ENCODE measurements around the gene SPEM1. TPM values are rescaled to one million over a fixed set of nuclear protein-coding genes. Genes with fewer than 3 reads are reported as not detected.

The SPEM1 gene
- total RNA-seq, 1 experiment from 2014 or later, result 1.1 TPM

- H3K4me2 ChIP-seq, result peak within 1 kb of the TSS; percentile 95
- ChIA-PET POLR2A (ENCODE audit: unreplicated experiment) (interaction anchor here (0.5 to 1.3 kb wide), 7 partner anchors 9 to 221 kb away, joined by 3 to 31 read pairs (median 4); partner anchors contain the start of genes TMEM102 and TMEM256), CTCF (interaction anchor here (1.0 kb wide), 1 partner anchor 41 kb away, joined by 3 read pairs; the partner anchor contains the start of gene TMEM102)
- peak within 1 kb of the TSS; percentile 78 for H3K4me3 ChIP-seq
- H3K9me3 ChIP-seq (ENCODE audit: insufficient read depth, low read depth), result no peaks in the 10 kb centered on the region
- H3K79me2 ChIP-seq (ENCODE audit: low read depth), result no peaks in the 10 kb centered on the region
- H4K20me1 ChIP-seq (ENCODE audit: insufficient read depth), result no peaks in the 10 kb centered on the region
- intact Hi-C loops (cut with micrococcal nuclease; ENCODE audit: unreplicated experiment), result loop anchor here (1.0 to 2.0 kb wide), 3 partner anchors 10 to 164 kb away; partner anchors contain the start of genes TMEM256 and TNFSF13
- no peaks in the 10 kb centered on the region for H3K27me3 ChIP-seq (ENCODE audit: insufficient read depth, low read depth)
- no TSS peak for BruUV-seq (replicated peaks)
- DNase-seq, result peak; percentile 57 to 95
- no peak; the same call in 1 of the 2 replicates for TF ChIP-seq CTCF (conservative IDR thresholded peaks at IDR 0.05)
- no peak for TF ChIP-seq EZH2 (IDR thresholded peaks at IDR 0.05; ENCODE audit: low read depth)
- peak within 1 kb of the TSS; percentile 68 for H3K27ac ChIP-seq
- no peaks in the 10 kb centered on the region for H3K36me3 ChIP-seq (ENCODE audit: low read depth)
- H3F3A ChIP-seq (ENCODE audit: insufficient read depth, low read depth), result peaks cover 12% of the 10 kb centered on the region; the same call in 1 of the 2 replicates
- H3K4me1 ChIP-seq (replicated peaks; ENCODE audit: insufficient read depth), result 0 out of 2 replicates have a peak, but pooled peaks cover 5% of the 10 kb centered on the region
- peak within 1 kb of the TSS; percentile 83 for H2AFZ ChIP-seq
- no peaks in the 10 kb centered on the region for H3K9me2 ChIP-seq (ENCODE audit: insufficient read depth)
Observed at GRCh38 chr17:7394452-7395191, 25.5 kb upstream of the SPEM1 start, which contains the start of gene PLSCR3. Gene PLSCR3 (minus strand): TSS chr17:7394525. CDS start chr17:7394110, 415 bp downstream.

- ChIA-PET CTCF (no interaction called here), POLR2A (ENCODE audit: unreplicated experiment) (no interaction called here)
- Histone ChIP-seq H3K27me3 (ENCODE audit: insufficient read depth, low read depth) (no peaks in the 10 kb centered on the region), H3K27ac (no peak overlapping the region), H4K20me1 (ENCODE audit: insufficient read depth) (no peaks in the 10 kb centered on the region), H3K4me2 (no peak overlapping the region), H3K79me2 (ENCODE audit: low read depth) (no peaks in the 10 kb centered on the region), H3K4me3 (no peak overlapping the region), H3K36me3 (ENCODE audit: low read depth) (no peaks in the 10 kb centered on the region), H3K4me1 (replicated peaks; ENCODE audit: insufficient read depth) (peaks cover 12% of the 10 kb centered on the region), H3K9me2 (ENCODE audit: insufficient read depth) (no peaks in the 10 kb centered on the region), H2AFZ (no peak overlapping the region), H3K9me3 (ENCODE audit: insufficient read depth, low read depth) (no peaks in the 10 kb centered on the region), H3F3A (ENCODE audit: insufficient read depth, low read depth) (peaks cover 15% of the 10 kb centered on the region; the same call in 1 of the 2 replicates)
- intact Hi-C loops (cut with micrococcal nuclease; ENCODE audit: unreplicated experiment), result no loop called here
- no TSS peak for BruUV-seq (replicated peaks)
- no peak for DNase-seq
- TF ChIP-seq EZH2 (IDR thresholded peaks at IDR 0.05; ENCODE audit: low read depth), result no peak
- no peak for TF ChIP-seq CTCF (conservative IDR thresholded peaks at IDR 0.05)
Observed at GRCh38 chr17:7396147-7396546, 24.0 kb upstream of the SPEM1 start.

GRCh38 chr17:7398612-7399011 is 21.5 kb upstream of the SPEM1 start:
- peaks cover 18% of the 10 kb centered on the region for H3K4me1 ChIP-seq (replicated peaks; ENCODE audit: insufficient read depth)
- TF ChIP-seq EZH2 (IDR thresholded peaks at IDR 0.05; ENCODE audit: low read depth) (no peak), CTCF (conservative IDR thresholded peaks at IDR 0.05) (no peak)
- no TSS peak for BruUV-seq (replicated peaks)
- ChIA-PET CTCF (interaction anchor here (0.6 to 0.7 kb wide), 2 partner anchors 117 kb away, joined by 3 to 4 read pairs; partner anchors contain the start of gene SLC2A4), POLR2A (ENCODE audit: unreplicated experiment) (no interaction called here)
- no peak overlapping the region for H3K4me2 ChIP-seq
- no peaks in the 10 kb centered on the region for H4K20me1 ChIP-seq (ENCODE audit: insufficient read depth)
- H3F3A ChIP-seq (ENCODE audit: insufficient read depth, low read depth), result peaks cover 20% of the 10 kb centered on the region; the same call in 1 of the 2 replicates
- intact Hi-C loops (cut with micrococcal nuclease; ENCODE audit: unreplicated experiment), result no loop called here
- H3K9me3 ChIP-seq (ENCODE audit: insufficient read depth, low read depth), result no peaks in the 10 kb centered on the region
- H3K27ac ChIP-seq, result no peak overlapping the region
- no peaks in the 10 kb centered on the region for H3K27me3 ChIP-seq (ENCODE audit: insufficient read depth, low read depth)
- no peaks in the 10 kb centered on the region for H3K36me3 ChIP-seq (ENCODE audit: low read depth)
- 0 out of 2 replicates have a peak, but pooled peaks cover 5% of the 10 kb centered on the region for H3K79me2 ChIP-seq (ENCODE audit: low read depth)
- H2AFZ ChIP-seq, result no peak overlapping the region
- no peak for DNase-seq
- no peak overlapping the region for H3K4me3 ChIP-seq
- no peaks in the 10 kb centered on the region for H3K9me2 ChIP-seq (ENCODE audit: insufficient read depth)

Measured in PC-9 (cell line).